NCI-H187 treated with DMSO at 0.1 percent for 48 hours (cell line): Measurements from ENCODE around the gene LDLRAD4.

ENCODE experiments used
- DNase-seq: peaks from one replicate; lab custom pipeline; 2025; lab: John Stamatoyannopoulos, UW

Gene LDLRAD4

DNA sequence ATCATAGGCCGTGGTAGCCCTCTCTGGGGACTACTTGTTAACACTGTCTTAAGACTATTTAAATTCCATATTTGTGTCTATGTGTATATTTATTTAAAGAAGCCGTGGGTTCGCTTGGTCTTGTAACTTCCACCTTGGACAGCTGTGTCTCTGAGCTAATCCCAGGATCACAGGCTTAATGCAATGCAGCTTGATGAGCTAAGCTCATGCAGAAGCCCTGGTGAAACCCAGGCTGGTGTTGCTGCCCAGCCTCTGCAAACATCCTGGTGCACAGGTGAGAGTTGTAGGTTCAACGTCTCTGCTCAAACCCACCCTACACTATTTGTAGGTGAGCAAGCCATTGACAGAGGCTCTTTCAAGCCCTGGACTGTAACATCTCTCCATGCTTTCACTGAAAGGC lies 296.0 kb downstream of the LDLRAD4 start:
- no peak for DNase-seq

DNA sequence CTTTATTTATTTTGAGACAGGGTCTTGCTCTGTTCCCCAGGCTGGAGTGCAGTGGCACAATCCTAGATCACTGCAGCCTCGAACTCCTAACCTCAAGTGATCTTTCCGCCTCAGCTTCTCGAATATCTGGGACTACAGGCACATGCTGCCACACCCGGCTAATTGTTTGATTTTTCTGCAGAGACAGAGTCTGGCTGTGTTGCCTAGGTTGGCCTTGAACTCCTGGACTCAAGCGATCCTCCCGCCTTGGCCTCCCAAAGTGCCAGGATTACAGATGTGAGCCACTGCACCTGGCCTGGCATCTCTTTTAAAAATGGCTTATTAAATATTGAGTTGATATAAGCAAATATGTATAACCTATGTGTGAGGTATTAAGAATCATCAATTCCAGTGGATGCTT lies 298.3 kb downstream of the LDLRAD4 start:
- no peak for DNase-seq

DNA sequence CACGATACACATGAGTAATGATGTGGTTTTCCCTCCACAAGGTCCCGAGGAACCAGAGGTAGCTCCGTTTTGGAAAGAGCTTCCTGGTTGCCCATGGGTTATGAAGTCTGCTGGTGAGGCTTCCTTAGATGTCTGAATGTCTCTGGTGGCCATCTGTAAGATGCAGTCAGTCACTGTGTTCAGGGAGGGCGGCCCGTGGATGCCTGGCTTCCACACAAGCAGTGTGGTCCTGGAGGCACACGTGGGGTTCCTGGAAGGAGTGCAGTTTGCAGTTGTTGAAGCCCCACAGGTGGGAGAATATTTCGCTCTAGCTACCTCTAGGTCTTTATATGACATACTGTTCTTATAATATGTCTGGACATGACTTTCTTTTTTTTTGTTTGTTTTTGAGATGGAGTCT lies 298.8 kb downstream of the LDLRAD4 start:
- no peak for DNase-seq

DNA sequence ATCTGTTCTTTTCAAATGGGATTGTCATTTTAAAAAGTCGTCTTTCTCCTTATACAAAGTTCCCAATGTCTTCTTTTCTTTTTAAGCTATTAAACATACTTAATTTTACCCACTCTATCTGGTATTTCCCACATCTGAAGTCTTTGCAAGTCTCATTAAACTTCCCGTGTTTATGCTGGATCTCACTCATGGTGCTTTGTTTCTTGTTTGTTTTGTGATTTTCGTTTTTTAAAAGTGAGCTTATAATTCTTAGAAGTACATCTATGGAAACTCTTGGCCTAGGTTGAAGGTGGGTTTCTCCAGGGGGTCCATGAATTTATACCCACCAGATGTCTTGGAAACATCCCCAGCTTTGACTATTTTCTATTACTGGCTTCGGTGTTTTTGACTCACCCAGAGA lies 299.8 kb downstream of the LDLRAD4 start:
- DNase-seq = no peak

DNA sequence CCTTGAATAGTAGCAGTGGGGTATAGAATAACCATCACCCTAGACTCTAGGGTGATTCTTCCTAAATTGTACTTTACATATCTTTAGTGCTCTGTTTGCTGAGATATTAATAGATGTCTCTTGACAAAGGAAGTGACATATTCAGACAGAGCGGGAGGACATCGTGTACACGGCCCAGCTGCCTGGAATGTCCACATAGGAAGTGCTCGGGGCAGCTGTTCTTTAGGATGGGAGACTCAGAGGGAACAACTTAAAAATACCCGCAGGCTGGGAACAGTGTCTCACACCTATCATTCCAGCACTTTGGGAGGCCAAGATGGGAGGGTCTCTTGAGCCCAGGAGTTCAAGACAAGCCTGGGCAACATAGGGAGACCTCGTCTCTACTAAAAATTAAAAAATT lies 301.7 kb downstream of the LDLRAD4 start:
- no peak for DNase-seq

DNA sequence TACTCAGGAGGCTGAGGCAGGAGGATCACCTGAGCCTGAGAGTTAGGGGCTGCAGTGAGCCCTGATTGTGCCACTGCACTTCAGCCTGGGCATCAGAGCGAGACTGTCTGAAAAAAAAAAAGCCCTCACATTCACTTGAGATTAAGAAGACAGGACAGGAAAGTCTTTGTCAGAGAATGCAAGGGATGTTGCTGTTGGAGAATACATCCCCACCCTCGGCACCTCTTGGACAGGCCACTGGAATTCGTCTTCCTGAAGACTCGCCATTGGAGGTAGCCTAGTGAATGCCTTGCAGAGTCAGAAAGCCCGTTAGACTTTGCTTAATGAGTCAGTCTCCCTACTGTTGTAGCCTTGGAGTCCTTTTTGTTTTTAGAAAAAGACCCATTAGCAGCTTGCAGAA lies 302.2 kb downstream of the LDLRAD4 start:
- no peak for DNase-seq

DNA sequence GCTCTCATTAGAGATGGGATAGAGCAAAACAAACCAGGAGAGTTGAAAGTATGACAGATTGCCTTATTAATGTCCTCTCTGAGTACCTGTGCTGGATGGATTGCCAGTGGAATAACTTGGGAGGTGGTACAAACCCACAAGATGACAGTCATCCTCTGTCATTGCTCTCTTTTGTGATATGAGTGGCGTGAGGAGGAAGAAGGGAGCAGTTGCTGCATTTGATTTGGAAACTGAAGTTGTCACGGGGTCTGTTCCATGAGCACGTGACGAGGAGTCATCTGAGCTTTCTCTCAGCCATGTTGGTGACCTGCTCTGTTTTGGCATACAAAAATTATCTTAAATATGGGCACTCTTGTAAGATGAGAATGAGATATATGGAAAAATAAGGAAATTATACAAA lies 302.9 kb downstream of the LDLRAD4 start:
- DNase-seq = no peak

DNA sequence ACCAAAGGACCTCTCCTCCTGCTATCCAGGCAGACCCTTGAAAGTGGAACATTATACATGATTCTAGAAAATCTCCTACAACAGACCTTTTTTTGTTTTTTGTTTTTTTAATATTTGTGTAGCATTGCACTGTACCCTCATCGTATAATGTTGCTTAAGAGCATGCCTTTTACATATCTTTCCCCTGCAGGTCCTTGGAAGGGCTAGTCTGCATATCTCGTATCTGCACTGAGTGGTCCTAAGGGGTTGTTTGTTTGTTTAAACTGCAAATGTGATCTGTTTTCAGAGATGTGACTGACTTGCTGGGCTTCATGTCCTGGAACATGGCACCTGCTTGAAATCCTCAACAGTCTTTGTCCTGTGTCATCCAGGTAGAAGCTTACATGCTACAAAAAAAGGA lies 303.7 kb downstream of the LDLRAD4 start:
- DNase-seq = no peak

DNA sequence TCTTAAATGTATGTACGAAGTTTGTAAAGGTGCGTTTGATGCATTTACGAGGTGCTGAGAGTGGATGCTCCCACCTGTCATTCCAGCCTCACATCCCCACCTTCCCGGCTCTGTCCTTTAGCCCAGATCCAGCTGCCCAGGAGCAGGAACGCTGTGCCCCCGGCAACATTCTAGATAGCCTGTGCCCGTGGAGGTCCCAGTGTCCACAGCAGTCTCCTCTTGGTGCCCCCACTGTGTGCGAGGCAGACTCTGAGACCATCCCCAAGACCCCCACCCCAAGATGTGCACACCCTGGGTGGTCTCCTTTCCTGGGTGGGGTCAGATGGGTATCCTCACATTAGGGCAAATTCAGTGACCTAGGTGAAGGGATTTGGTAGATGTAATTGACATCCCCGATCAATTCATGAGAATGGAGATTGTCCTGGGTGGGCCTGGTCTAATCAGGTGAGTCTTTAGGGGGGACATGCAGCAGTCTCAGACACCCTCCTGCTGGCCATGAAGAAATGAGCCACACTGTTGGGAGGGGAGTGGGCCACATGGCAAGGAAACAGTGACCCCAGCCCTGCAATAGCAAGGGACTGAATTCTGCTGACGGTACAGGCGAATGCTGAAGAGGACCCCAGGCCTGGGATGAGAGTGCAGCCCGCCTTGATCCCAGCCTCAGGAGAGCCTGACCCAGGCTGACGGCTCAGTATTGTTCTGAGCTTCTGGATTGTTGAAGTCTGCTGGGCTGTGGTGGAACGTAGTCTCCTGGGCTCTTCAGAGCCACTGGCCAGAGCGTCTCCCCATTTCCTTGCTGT lies 304.5 kb downstream of the LDLRAD4 start:
- no peak for DNase-seq

DNA sequence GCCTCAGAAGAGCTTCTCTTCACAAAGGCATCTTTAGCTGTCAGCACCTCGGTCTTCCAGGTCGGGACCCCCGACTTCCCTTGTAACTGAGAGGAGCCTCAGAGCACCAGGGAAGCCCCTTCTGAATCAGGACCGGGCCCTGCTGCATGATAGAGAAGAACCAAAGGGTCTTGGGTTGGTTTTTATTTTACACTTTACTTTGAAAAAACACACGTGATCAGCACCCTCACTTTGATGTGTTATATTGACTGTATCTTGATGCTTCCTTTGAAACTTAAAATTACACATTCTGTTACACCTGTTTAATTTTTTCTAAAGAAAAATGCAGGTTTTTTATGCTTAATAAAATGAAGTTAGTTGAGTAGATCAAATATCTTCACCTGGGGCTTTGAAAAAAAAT lies 305.5 kb downstream of the LDLRAD4 start:
- no peak for DNase-seq

DNA sequence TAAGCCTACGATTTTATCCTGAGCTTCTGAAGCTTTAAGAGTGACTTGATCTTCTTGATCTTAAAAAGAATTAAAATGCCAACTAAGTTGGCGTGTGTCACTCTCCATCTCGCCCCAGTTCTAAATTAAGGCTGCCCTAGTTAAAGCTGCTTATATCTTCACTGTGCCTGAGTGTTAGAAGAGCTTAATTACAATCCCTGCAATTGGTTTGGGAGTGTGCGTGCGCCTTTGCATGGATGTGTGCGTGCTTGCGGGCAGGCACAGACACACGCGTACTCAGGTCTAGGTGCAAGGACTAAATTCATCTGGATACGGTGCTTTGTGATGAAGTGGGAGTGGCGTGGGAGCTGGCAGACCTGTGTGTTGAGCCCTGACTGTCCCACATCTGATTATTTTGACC lies 306.3 kb downstream of the LDLRAD4 start:
- DNase-seq = no peak

DNA sequence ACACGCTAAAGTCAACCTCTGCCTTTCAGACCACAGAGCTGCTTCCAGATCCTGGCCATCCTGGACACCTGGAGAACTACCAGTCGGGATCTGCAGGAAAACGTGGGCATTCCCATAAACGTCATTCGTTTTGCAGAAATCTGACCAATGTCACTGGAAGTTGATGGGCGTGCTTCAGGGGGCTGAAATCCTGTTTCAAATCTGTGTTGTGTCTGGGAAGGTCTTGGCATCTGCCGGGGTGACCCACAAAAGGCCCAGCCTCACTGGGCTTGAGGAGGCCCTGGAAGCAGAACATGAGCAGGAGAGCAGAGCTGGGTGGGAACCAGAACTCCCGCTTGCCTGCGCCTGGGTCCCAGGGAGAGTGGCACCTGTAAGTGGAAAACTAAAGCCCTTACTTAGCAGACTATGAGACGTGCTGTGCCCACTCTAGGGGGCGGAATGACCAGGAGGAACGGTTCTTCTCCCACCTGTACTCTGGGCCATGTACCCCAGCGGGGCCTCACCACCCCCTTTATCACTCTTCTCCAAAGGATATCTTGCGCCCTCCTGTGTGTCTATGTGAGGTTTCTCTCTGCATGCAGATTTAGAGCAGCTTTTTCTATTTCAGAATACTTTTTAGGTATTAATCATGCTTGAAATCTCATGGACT lies 306.9 kb downstream of the LDLRAD4 start:
- no peak for DNase-seq

DNA sequence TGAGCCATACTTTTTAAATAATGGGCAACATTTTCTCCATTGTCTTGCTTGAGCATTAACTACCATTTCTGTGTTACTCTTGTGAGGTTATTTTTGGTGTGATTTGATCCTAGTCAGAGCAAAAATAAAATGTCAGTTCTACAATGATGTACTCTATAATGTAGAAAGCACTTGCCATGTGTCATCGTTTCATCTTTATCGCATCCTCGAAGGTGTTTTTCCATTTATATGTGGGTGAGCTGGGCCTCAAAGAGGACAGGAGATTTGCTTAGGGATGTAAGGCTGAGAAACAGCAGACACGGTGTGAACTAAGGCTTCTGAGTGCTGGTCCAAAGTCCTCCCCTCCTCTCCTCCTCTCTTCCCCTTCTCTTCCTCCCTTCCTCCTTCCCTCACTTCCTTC lies 308.0 kb downstream of the LDLRAD4 start:
- DNase-seq = no peak

DNA sequence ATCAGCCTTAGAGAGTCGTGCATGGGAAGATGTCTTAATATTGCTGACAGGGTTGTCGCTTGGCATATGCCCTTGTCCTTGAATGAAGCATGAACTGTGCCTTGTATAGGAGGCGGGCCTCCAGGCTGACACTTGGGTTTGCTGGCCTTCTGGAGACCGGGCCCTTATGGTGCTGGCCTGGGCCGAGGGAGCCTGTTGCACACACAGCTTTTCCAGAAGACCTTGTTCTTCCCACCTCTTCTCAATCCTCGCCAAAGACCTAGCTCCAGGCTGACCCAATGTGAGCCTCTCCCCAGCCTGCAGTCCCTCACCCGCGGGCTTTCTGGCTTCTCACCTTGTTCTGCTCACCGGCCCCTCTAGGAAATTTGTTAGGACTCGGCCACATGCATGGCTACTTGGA lies 308.7 kb downstream of the LDLRAD4 start:
- no peak for DNase-seq

DNA sequence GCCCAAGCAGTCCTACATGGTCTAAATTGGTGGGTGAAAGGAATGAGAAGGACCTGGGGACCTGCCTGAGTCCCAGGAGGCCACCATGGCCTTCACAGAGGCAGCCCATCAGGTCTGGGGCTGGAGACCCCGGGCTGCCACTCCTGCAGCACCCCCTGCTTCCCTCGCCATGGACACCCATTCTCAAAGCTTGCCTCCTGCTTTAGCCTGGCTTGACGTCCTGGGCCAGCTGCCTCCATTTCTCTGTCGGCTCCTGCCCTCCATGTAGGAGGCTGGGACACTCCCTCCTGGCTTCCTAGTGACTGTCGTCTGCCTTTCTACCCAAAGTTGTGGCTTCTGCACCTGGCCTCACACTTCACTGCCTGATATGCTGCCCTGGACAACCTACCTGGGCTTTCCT lies 309.2 kb downstream of the LDLRAD4 start:
- DNase-seq = no peak

DNA sequence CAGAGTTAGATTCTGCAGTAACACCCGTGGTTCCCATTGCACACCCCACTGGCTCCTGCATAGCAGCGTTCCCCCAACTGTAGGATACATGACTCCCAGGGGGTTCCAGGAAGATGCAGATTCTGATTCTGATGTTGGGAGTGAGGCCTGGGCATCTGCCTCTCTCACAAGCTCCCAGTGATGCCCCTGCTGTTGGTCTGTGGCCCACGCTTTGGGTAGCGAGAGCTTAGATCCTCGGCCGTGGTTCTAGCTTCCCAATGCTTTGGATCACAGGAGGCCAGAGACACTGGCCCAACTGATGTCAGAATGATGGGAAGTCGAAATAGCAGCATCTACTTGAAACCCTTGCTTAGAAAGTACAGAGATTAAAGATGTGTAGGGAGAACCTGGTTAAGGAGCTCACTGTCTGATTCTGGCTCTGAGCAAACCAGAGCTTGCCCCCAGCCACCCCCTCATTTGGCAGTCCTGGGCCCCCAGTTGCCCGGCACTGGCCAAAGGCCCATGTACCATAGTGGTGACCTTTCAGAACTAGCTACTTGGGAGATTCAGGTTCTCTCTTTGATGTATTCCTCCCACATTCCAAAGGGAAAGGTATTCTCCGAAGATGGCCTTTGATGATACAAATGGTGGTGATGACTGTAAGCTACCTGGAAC lies 310.3 kb downstream of the LDLRAD4 start:
- no peak for DNase-seq

DNA sequence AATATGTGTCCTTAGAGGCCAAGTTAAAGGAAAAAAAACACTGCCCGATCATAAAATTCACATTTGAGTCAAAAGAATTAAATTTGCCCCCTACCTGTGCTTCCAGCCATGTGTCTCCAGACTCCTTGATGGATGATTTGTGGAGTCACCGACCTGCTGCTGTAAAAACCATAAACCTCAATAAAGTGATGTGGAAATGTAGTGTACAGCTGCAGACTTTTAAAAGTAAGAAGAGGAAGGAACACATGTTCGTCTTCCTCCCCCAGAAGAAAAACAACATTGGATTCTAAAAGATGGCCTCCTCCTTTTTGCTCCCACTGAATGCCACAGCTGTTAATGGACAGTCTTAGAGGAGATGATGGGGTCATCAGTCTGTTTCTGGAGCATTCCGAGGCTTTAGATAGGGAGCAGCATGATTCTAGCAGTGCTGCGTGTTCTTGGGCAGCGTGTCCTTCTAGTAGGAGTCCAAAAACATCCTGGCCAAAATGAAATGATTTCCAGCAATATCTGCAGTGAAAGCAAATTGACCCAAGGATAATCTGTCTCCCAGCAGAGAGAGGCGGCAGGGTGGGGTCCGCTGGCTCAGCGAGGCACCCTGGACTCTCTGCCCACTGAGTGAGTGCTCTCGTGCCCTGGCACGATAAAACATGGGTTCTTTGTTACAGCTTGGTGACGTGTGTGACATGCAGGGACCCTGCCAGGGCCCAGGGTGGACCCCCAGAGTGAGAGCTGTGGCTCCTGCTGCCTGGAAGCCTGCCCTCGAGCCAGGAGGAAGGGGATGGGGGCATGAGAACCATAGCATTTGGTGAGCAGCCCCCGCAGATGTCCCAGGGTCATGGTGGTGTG lies 311.7 kb downstream of the LDLRAD4 start:
- no peak for DNase-seq

DNA sequence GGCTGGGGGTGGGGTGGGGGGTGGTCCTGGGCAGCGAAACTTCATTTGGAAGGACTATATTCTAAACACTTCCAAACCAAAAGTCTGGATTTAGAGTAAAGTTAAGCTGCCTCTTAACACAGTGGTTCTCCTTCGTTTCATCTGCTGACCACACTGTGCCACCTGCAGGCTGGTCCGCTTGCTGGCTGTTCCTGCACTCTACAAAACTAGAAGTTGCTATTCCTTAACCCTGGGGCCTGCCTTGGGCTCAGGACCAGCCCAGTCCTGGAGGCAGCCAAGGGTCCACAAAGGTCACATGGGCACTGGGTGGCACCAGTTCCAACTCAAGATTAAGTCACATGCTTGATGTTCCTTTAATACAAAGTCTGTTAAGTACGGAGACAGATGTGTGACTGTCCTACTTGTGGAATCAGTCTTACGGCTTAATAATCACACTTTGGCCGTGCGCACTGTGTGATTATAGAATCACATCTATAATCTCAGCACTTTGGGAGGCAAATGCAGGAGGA lies 312.4 kb downstream of the LDLRAD4 start:
- no peak for DNase-seq

DNA sequence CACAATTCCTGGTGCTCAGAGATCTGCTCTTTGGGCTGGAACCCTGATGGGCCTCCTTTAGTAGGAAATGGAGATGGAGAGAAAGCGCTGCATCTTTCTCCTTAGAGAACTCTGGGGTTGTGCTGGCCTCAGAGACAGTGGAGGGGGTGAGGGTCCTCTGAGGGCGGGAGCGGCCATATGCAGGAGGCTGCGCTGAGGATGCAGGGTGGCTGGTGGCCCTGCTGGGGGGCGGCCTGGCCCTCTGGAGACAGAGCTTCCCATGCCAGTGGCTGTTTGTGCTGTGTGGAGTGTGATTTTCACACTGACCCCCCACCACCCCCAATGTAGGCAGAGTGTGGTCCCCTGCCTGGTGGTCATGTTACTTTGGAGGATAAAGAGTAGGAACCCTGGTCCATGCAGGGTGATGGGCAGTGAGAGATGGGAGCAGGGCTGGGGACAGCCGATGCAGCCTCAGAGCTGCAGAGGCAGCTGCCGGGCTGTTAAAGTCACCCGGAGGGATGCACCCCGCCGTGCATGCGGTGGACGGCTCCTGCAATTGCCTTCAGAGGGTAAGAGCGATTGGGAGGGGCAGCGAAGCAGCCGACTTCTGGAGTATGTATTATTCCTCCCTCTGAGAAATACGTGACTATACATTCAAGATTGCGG lies 313.2 kb downstream of the LDLRAD4 start:
- no peak for DNase-seq

DNA sequence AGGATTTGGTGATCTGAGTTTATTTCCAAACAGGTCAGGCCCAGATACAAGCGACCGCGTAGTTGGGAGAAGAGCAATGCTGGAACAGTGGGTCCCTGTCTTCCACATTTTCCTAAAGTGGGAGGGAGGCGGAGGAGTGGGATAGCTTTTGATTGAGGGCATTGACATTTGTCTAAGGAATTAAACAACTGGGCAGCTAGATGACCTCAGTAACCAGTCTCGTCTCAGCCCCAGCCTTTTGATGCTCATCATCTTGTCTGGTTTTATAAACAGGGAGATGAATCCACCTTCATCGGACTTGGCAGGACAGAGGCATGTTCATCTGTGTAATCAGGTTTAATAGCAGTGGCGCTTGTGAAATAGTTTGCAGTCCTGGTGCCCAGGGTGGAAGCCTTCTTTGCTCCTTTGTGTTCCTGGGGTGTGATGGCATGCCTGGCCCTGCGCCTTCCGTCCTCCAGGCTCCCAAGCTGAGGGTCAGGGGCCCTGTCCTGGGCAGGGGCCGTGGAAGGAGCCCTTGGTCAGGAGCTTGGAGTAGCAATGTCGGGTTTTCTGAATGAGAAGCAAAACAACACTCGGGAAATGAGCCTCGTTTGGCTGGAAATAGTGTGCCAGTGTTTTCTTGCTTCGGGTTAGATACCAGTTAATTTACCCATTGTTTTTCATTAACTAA lies 314.0 kb downstream of the LDLRAD4 start:
- DNase-seq = no peak

DNA sequence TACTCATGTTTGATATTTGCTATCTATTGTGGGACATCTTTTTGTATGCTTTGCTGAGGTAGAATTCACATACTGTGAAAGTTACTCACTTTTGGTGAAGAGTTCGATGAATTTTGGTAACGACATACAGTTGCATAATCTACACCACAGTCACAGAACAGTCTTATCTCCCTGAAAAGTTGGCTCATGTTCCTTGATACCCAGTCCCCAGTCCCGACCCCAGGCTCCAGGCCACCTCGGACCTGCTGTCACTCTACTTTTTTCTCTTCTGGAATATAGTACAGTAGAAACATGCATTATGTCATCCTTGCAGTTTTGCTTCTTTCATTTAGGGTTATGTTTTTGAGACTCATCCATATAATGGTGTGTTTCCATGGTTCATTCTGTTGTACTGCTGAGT lies 316.1 kb downstream of the LDLRAD4 start:
- DNase-seq = no peak
